IPS-18a (cell line): ENCODE results near the gene SAMD7.

Source experiments
- H3K27ac ChIP-seq: one replicate; pipeline ENCODE4 v1.5.1; 2013; ENCODE audit warnings: low read length
- H3K27me3 ChIP-seq: one replicate; pipeline ENCODE4 v1.6.1; 2013; ENCODE audit warnings: mild to moderate bottlenecking, low read length; ENCODE audit not compliant: control insufficient read depth, insufficient read depth
- H3K36me3 ChIP-seq: one replicate; pipeline ENCODE4 v1.6.1; 2013; ENCODE audit warnings: low read depth, low read length; ENCODE audit not compliant: control insufficient read depth
- H3K4me1 ChIP-seq: one replicate; pipeline ENCODE4 v1.6.1; 2013; ENCODE audit warnings: low read depth, low read length; ENCODE audit not compliant: control insufficient read depth
- H3K4me3 ChIP-seq: one replicate; pipeline ENCODE4 v1.5.1; 2013; ENCODE audit warnings: low read length
- H3K9ac ChIP-seq: one replicate; pipeline ENCODE4 v1.6.1; 2013; ENCODE audit warnings: mild to moderate bottlenecking, low read length, moderate library complexity
- H3K9me3 ChIP-seq: one replicate; pipeline ENCODE4 v1.6.1; 2013; ENCODE audit warnings: low read depth, low read length; ENCODE audit not compliant: control insufficient read depth

SAMD7 gene

GRCh38 chr3:169911272-169911671, at the start of gene SAMD7:
SAMD7 (plus strand) TSS chr3:169911572; CDS start chr3:169919499, 7,927 bp downstream.
- no peak within 1 kb of the TSS for H3K27ac ChIP-seq
- H3K4me3 ChIP-seq, result no peak within 1 kb of the TSS
- H3K9me3 ChIP-seq, result no peaks in the 10 kb centered on the region
- H3K4me1 ChIP-seq, result peaks cover 6% of the 10 kb centered on the region
- no peaks in the 10 kb centered on the region for H3K36me3 ChIP-seq
- no peaks in the 10 kb centered on the region for H3K27me3 ChIP-seq
- H3K9ac ChIP-seq, result no peak within 1 kb of the TSS

DNA sequence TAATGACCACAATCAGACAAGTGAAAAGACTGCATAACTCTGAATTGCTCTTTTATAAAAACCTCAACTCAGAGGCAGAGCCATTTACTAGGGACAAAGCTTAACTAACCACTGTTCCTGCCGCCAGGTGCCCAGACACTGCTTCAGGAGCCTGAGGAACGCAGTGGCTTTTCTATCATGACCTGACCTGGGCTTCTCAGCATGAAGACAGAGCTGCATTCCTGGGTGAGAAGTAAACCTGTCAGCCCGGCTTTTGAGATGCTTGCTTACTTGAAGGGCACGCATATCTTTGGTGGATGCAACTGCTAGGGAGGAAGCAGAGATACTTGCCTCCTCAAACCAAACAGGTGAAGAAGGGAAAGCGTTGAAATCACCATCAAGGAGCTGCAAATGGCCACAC, 49.5 kb upstream of the SAMD7 start:
- Histone ChIP-seq H3K9me3 (no peaks in the 10 kb centered on the region), H3K36me3 (no peaks in the 10 kb centered on the region), H3K4me3 (no peak overlapping the region), H3K27me3 (no peaks in the 10 kb centered on the region), H3K4me1 (peaks cover 4% of the 10 kb centered on the region), H3K9ac (no peak overlapping the region), H3K27ac (no peak overlapping the region)

GRCh38 chr3:169863458-169863899, 47.9 kb upstream of the SAMD7 start:
- no peak overlapping the region for H3K9ac ChIP-seq
- H3K4me3 ChIP-seq, result no peak overlapping the region
- H3K36me3 ChIP-seq, result no peaks in the 10 kb centered on the region
- H3K9me3 ChIP-seq, result no peaks in the 10 kb centered on the region
- H3K27ac ChIP-seq, result no peak overlapping the region
- H3K4me1 ChIP-seq, result peaks cover 4% of the 10 kb centered on the region
- H3K27me3 ChIP-seq, result no peaks in the 10 kb centered on the region

- no peak overlapping the region for H3K9ac ChIP-seq
- H3K27ac ChIP-seq, result no peak overlapping the region
- H3K4me3 ChIP-seq, result no peak overlapping the region
These were observed 47.1 kb upstream of the SAMD7 start for GRCh38 chr3:169864270-169864669.

GRCh38 chr3:169865176-169865767, 46.1 kb upstream of the SAMD7 start:
- no peak overlapping the region for H3K27ac ChIP-seq
- H3K9ac ChIP-seq, result no peak overlapping the region
- no peaks in the 10 kb centered on the region for H3K27me3 ChIP-seq

More at GRCh38 chr3:169864270-169864669, 47.1 kb upstream of the SAMD7 start:
- H3K4me1 ChIP-seq, result peaks cover 4% of the 10 kb centered on the region
- H3K27me3 ChIP-seq, result no peaks in the 10 kb centered on the region
- no peaks in the 10 kb centered on the region for H3K36me3 ChIP-seq
- H3K9me3 ChIP-seq, result no peaks in the 10 kb centered on the region

GRCh38 chr3:169867584-169868210, 43.7 kb upstream of the SAMD7 start:
- H3K9ac ChIP-seq, result no peak overlapping the region
- H3K27ac ChIP-seq, result no peak overlapping the region
- peaks cover 3% of the 10 kb centered on the region for H3K4me1 ChIP-seq
- no peaks in the 10 kb centered on the region for H3K36me3 ChIP-seq
- H3K4me3 ChIP-seq, result no peak overlapping the region
- H3K27me3 ChIP-seq, result no peaks in the 10 kb centered on the region
- H3K9me3 ChIP-seq, result no peaks in the 10 kb centered on the region

More at GRCh38 chr3:169865176-169865767, 46.1 kb upstream of the SAMD7 start:
- H3K4me3 ChIP-seq, result no peak overlapping the region
- no peaks in the 10 kb centered on the region for H3K36me3 ChIP-seq
- H3K9me3 ChIP-seq, result no peaks in the 10 kb centered on the region
- H3K4me1 ChIP-seq, result peaks cover 7% of the 10 kb centered on the region

DNA sequence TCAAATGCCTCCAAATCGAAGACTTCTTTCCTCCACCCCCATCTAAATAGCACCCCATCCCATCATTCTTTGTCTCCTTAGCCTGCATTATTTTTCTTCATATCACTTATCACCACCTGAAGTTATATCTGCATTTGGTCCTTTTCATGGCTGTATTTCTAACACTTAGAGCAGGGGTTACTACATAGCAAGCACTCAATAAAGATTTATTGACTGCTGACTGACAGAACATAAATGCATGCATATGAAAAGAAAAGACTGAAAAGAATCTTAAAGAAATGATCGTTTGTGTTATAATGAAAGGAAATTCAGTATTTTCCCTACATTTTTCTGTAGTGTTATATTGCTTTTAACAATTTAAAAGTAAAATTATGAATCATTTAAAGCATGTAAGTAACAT, 43.0 kb upstream of the SAMD7 start:
- Histone ChIP-seq H3K9me3 (no peaks in the 10 kb centered on the region), H3K4me3 (no peak overlapping the region), H3K27ac (no peak overlapping the region), H3K4me1 (peaks cover 3% of the 10 kb centered on the region), H3K36me3 (no peaks in the 10 kb centered on the region), H3K27me3 (no peaks in the 10 kb centered on the region), H3K9ac (no peak overlapping the region)

DNA sequence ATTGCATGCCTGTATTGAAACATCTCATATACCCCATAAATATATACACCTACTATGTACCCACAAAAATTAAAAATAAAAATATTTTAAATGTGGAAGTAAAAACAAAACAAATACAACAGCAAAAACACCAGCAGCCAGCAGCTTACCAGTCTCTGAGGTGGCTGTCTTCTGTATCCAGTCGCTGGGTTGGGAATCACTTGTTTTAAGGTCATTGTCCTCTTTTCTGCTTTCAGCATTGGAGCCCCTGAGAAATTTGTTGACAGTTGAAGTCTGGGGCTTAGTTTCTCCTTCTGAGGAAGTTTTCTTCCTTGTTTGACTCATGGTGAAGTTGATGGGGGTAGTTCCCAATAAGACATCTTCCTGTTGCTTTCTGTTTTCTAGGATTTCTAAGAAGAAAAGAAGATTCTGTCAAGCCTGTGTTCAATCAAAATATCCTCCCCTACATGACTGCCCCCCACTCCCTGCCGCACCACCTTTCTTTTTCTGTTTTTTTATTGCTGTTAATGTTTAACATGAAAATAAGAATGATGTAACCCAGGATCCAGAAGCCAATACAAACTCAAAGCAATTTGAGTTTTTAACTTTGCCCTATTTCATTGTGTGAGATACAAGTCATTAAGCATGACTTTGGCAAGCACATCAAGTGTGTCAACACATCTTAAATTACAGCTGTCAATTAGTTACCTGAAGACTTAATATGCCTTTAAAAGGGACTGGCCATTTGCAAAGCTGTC, 41.7 kb upstream of the SAMD7 start, which contains the start of gene LRRC31:
LRRC31 (minus strand) TSS at position 452 of the 737 bp plus-strand sequence; CDS start at position 324, 128 bp downstream.
- no peaks in the 10 kb centered on the region for H3K36me3 ChIP-seq
- H3K9ac ChIP-seq, result no peak within 1 kb of the TSS
- no peaks in the 10 kb centered on the region for H3K27me3 ChIP-seq
- H3K4me3 ChIP-seq, result no peak within 1 kb of the TSS
- no peak within 1 kb of the TSS for H3K27ac ChIP-seq
- H3K9me3 ChIP-seq, result no peaks in the 10 kb centered on the region
- peaks cover 3% of the 10 kb centered on the region for H3K4me1 ChIP-seq

DNA sequence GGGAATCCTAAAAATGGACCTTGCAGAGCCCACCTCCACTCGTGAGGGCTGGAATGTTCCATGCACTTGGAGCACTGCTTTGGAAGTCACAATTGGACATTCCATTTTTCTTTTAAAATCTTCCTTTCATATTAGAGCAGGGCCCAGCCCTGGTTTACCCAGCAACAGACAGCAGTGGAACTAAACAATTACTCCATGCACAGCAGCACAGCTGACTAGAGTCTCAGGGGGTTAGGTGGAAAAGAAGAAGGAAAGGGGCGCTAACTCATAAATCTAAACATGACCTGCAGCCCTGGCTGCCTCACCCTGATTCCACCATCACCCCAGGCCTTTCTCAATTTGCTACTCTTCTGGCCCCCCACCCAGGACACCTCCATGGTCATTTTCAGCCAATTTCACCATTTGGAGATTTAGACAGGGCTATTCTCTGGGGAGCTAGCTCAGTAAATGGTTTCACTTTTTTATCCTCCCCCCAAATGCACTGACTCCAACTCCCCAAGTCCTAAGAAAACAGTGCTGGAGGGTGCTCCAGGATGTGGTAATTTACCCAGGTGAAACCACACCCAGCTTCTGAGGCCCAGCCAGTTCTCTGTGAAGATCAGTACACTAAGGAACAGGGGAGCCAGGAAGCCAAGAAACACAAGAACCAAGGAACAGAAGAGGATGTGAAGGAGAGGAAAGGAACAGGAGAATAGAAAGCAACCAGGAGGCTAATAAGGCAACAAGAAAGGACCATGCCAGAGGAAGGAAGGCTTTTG, 40.1 kb upstream of the SAMD7 start:
- peaks cover 3% of the 10 kb centered on the region for H3K4me1 ChIP-seq
- H3K4me3 ChIP-seq, result no peak overlapping the region
- H3K9ac ChIP-seq, result no peak overlapping the region
- H3K27ac ChIP-seq, result no peak overlapping the region
- H3K27me3 ChIP-seq, result no peaks in the 10 kb centered on the region
- H3K9me3 ChIP-seq, result no peaks in the 10 kb centered on the region
- no peaks in the 10 kb centered on the region for H3K36me3 ChIP-seq

GRCh38 chr3:169879013-169879557, 32.3 kb upstream of the SAMD7 start:
- Histone ChIP-seq H3K27me3 (no peaks in the 10 kb centered on the region), H3K27ac (no peak overlapping the region), H3K36me3 (no peaks in the 10 kb centered on the region), H3K4me3 (no peak overlapping the region), H3K9ac (no peak overlapping the region), H3K4me1 (no peaks in the 10 kb centered on the region), H3K9me3 (no peaks in the 10 kb centered on the region)
